ENCODE results near the gene CC2D1A.
"Not testable (repeated sequence)": the region's sequence is repeated elsewhere in the genome, so short reads cannot be mapped to it uniquely, and the experiment has no call there.

- TF ChIP-seq CTCF, POLR2A, POLR2AphosphoS5 (IDR thresholded peaks at IDR 0.05): not testable (repeated sequence)
Observed at GRCh38 chr19:13922118-13922517, 16.1 kb downstream of the CC2D1A start.
